ENCODE data around the gene TEX36. TPM values are rescaled to one million over a fixed set of nuclear protein-coding genes. Genes with fewer than 3 reads are reported as not detected.

TEX36 gene
- total RNA-seq, 1 donor from 2014 or later = not detected

- DNase-seq (ENCODE audit: low spot score) = no peak
- Mint-ChIP-seq H3K27ac (ENCODE audit: unreplicated experiment) (no peak overlapping the region), H3K4me1 (ENCODE audit: unreplicated experiment) (peaks cover 3% of the 10 kb centered on the region), H3K4me3 (ENCODE audit: unreplicated experiment) (no peak overlapping the region), H3K27me3 (ENCODE audit: unreplicated experiment) (no peaks in the 10 kb centered on the region), H3K9me3 (ENCODE audit: unreplicated experiment) (no peaks in the 10 kb centered on the region), H3K36me3 (ENCODE audit: low read depth, unreplicated experiment) (no peaks in the 10 kb centered on the region)
- TF ChIP-seq CTCF (IDR thresholded peaks at IDR 0.05; ENCODE audit: unreplicated experiment) = no peak
Observed at GRCh38 chr10:125708971-125709503, 26.1 kb upstream of the TEX36 start.

- no peaks in the 10 kb centered on the region for H3K36me3 Mint-ChIP-seq (ENCODE audit: low read depth, unreplicated experiment)
- no peaks in the 10 kb centered on the region for H3K9me3 Mint-ChIP-seq (ENCODE audit: unreplicated experiment)
- H3K27me3 Mint-ChIP-seq (ENCODE audit: unreplicated experiment) = no peaks in the 10 kb centered on the region
- H3K27ac Mint-ChIP-seq (ENCODE audit: unreplicated experiment) = no peak overlapping the region
- no peak for TF ChIP-seq CTCF (IDR thresholded peaks at IDR 0.05; ENCODE audit: unreplicated experiment)
- no peak overlapping the region for H3K4me3 Mint-ChIP-seq (ENCODE audit: unreplicated experiment)
- no peak for DNase-seq (ENCODE audit: low spot score)
- peaks cover 3% of the 10 kb centered on the region for H3K4me1 Mint-ChIP-seq (ENCODE audit: unreplicated experiment)
Observed at GRCh38 chr10:125707541-125708468, 24.8 kb upstream of the TEX36 start.

GRCh38 chr10:125700355-125700911, 17.5 kb upstream of the TEX36 start:
- no peaks in the 10 kb centered on the region for H3K36me3 Mint-ChIP-seq (ENCODE audit: low read depth, unreplicated experiment)
- no peak for TF ChIP-seq CTCF (IDR thresholded peaks at IDR 0.05; ENCODE audit: unreplicated experiment)
- H3K4me3 Mint-ChIP-seq (ENCODE audit: unreplicated experiment) = no peak overlapping the region
- no peaks in the 10 kb centered on the region for H3K27me3 Mint-ChIP-seq (ENCODE audit: unreplicated experiment)
- no peak for DNase-seq (ENCODE audit: low spot score)
- H3K27ac Mint-ChIP-seq (ENCODE audit: unreplicated experiment) = no peak overlapping the region
- no peaks in the 10 kb centered on the region for H3K9me3 Mint-ChIP-seq (ENCODE audit: unreplicated experiment)
- no peaks in the 10 kb centered on the region for H3K4me1 Mint-ChIP-seq (ENCODE audit: unreplicated experiment)

GRCh38 chr10:125699562-125700143, 16.7 kb upstream of the TEX36 start:
- H3K4me3 Mint-ChIP-seq (ENCODE audit: unreplicated experiment) = no peak overlapping the region
- no peak overlapping the region for H3K27ac Mint-ChIP-seq (ENCODE audit: unreplicated experiment)
- no peaks in the 10 kb centered on the region for H3K27me3 Mint-ChIP-seq (ENCODE audit: unreplicated experiment)
- no peak for TF ChIP-seq CTCF (IDR thresholded peaks at IDR 0.05; ENCODE audit: unreplicated experiment)
- no peaks in the 10 kb centered on the region for H3K9me3 Mint-ChIP-seq (ENCODE audit: unreplicated experiment)
- no peak for DNase-seq (ENCODE audit: low spot score)
- no peaks in the 10 kb centered on the region for H3K4me1 Mint-ChIP-seq (ENCODE audit: unreplicated experiment)
- H3K36me3 Mint-ChIP-seq (ENCODE audit: low read depth, unreplicated experiment) = no peaks in the 10 kb centered on the region

Data from endothelial cell (in vitro differentiated cells).